Osteocyte (in vitro differentiated cells): ENCODE data around the gene ONECUT3. TPM values are rescaled to one million over a fixed set of nuclear protein-coding genes. Genes with fewer than 3 reads are reported as not detected.

Experiments
- DNase-seq: peaks from one replicate; pipeline ENCODE4 v3.0.0; 2021; ENCODE audit warnings: mixed read lengths; ENCODE audit not compliant: unreplicated experiment; ENCODE audit errors: extremely low spot score
- H3K27ac Mint-ChIP-seq: one replicate; pipeline ENCODE4 v1.8.0; 2021; ENCODE audit warnings: mild to moderate bottlenecking, mixed read lengths; ENCODE audit not compliant: unreplicated experiment
- H3K27me3 Mint-ChIP-seq: one replicate; pipeline ENCODE4 v1.8.0; 2021; ENCODE audit warnings: mixed read lengths; ENCODE audit not compliant: unreplicated experiment
- H3K36me3 Mint-ChIP-seq: one replicate; pipeline ENCODE4 v1.8.0; 2021; ENCODE audit warnings: mixed read lengths; ENCODE audit not compliant: unreplicated experiment
- H3K4me1 Mint-ChIP-seq: one replicate; pipeline ENCODE4 v1.8.0; 2021; ENCODE audit warnings: mixed read lengths; ENCODE audit not compliant: unreplicated experiment
- H3K4me3 Mint-ChIP-seq: one replicate; pipeline ENCODE4 v1.8.0; 2021; ENCODE audit warnings: mild to moderate bottlenecking, moderate library complexity, mixed read lengths; ENCODE audit not compliant: unreplicated experiment
- H3K9me3 Mint-ChIP-seq: one replicate; pipeline ENCODE4 v1.8.0; 2021; ENCODE audit warnings: mixed read lengths; ENCODE audit not compliant: unreplicated experiment
- CTCF ChIP-seq: fragments of 200-600 bp; sonication (generic); IDR thresholded peaks from 2 replicates; pipeline ENCODE4 v1.5.0; 2021; ENCODE audit warnings: antibody characterized with exemption, mild to moderate bottlenecking, moderate library complexity
- total RNA-seq: library from RNA; stranded (reverse); gene quantifications from 2 replicates; pipeline ENCODE4 v1.2.1, GENCODE V29; 2021

The ONECUT3 gene
- total RNA-seq, 1 donor from 2014 or later: not detected

GRCh38 chr19:1805401-1806183, 52.3 kb downstream of the ONECUT3 start:
- Mint-ChIP-seq H3K36me3 (no peaks in the 10 kb centered on the region), H3K27ac (no peak overlapping the region), H3K4me1 (no peaks in the 10 kb centered on the region), H3K27me3 (no peaks in the 10 kb centered on the region), H3K9me3 (no peaks in the 10 kb centered on the region), H3K4me3 (no peak overlapping the region)
- DNase-seq: no peak
- no peak for TF ChIP-seq CTCF

GRCh38 chr19:1806184-1807029, 53.1 kb downstream of the ONECUT3 start:
- Mint-ChIP-seq H3K4me3 (no peak overlapping the region), H3K9me3 (no peaks in the 10 kb centered on the region), H3K27me3 (no peaks in the 10 kb centered on the region), H3K36me3 (no peaks in the 10 kb centered on the region), H3K4me1 (peaks cover under 1% of the 10 kb centered on the region), H3K27ac (no peak overlapping the region)
- no peak for DNase-seq
- TF ChIP-seq CTCF: no peak

- no peaks in the 10 kb centered on the region for H3K27me3 Mint-ChIP-seq
- no peak for TF ChIP-seq CTCF
- no peak overlapping the region for H3K4me3 Mint-ChIP-seq
- H3K4me1 Mint-ChIP-seq: peaks cover 2% of the 10 kb centered on the region
- no peaks in the 10 kb centered on the region for H3K36me3 Mint-ChIP-seq
- no peaks in the 10 kb centered on the region for H3K9me3 Mint-ChIP-seq
- H3K27ac Mint-ChIP-seq: no peak overlapping the region
- DNase-seq: no peak
These were observed 53.9 kb downstream of the ONECUT3 start for GRCh38 chr19:1807030-1807694.

DNA sequence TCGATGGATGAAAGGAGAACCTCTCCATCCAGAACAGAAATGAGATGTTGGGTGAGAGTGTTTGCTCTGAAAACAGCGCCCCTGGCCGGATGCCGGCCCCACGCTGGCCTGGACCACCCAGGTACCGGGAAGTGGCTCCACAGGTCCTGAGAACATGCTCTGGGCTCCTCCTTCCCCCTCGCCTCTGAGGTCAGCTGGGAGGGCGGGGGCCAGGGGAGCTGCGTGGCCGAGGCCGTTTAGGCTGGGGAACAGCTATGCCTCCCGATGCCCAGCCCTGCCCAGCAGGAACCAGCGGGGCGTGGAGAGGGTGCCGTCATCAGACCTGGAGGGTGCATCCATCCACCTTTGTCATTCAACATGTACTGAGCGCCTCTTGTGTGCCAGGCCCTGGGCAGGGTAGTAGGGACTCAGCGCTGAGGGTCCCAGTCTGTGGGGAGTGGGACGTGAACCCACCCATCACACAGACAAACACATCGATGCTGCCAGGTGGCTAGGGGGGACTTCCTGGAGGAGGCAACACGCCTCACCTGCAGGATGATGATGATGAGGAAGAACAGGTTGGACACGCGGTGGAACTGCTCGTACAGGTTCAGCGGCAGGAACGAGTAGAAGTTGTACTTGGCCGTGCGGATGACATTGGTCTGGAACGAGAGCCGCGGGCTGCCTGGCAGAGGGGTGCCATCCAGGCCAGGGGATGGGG, 54.5 kb downstream of the ONECUT3 start:
- H3K27me3 Mint-ChIP-seq: no peaks in the 10 kb centered on the region
- DNase-seq: no peak
- H3K4me3 Mint-ChIP-seq: no peak overlapping the region
- no peaks in the 10 kb centered on the region for H3K36me3 Mint-ChIP-seq
- H3K27ac Mint-ChIP-seq: no peak overlapping the region
- no peak for TF ChIP-seq CTCF
- peaks cover 8% of the 10 kb centered on the region for H3K4me1 Mint-ChIP-seq
- no peaks in the 10 kb centered on the region for H3K9me3 Mint-ChIP-seq
